ENCODE results near the gene TOR3A.
A peak's percentile ranks its signal among the peaks of the same experiment; 100 is the strongest.
"Not testable (repeated sequence)": the region's sequence is repeated elsewhere in the genome, so short reads cannot be mapped to it uniquely, and the experiment has no call there.

TOR3A gene

GRCh38 chr1:179081687-179082332 lies at the start of gene TOR3A:
Gene TOR3A (plus strand): TSS chr1:179082070. CDS start chr1:179082129, 59 bp downstream.
- DNase-seq, result peak; percentile 9

GRCh38 chr1:179034720-179035119 lies 47.1 kb upstream of the TOR3A start:
- no peak for DNase-seq

- DNase-seq, result no peak
Observed at GRCh38 chr1:179036844-179037465, 44.9 kb upstream of the TOR3A start.

- no peak for DNase-seq
Observed at GRCh38 chr1:179038528-179039281, 43.2 kb upstream of the TOR3A start.

GRCh38 chr1:179039502-179040174 lies 42.2 kb upstream of the TOR3A start:
- not testable (repeated sequence) for DNase-seq

- DNase-seq, result not testable (repeated sequence)
Observed at GRCh38 chr1:179040175-179040551, 41.7 kb upstream of the TOR3A start.

- no peak for DNase-seq
Observed at GRCh38 chr1:179042087-179042486, 39.8 kb upstream of the TOR3A start.

- DNase-seq, result no peak
Observed at GRCh38 chr1:179042700-179043099, 39.2 kb upstream of the TOR3A start.

GRCh38 chr1:179043266-179043665 lies 38.6 kb upstream of the TOR3A start:
- no peak for DNase-seq

GRCh38 chr1:179043907-179044306 lies 38.0 kb upstream of the TOR3A start:
- no peak for DNase-seq

GRCh38 chr1:179046808-179047635 lies 34.8 kb upstream of the TOR3A start:
- DNase-seq, result no peak

- DNase-seq, result no peak
Observed at GRCh38 chr1:179047636-179047997, 34.3 kb upstream of the TOR3A start.

- DNase-seq, result no peak
Observed at GRCh38 chr1:179048339-179049124, 33.3 kb upstream of the TOR3A start.

- no peak for DNase-seq
Observed at GRCh38 chr1:179052776-179053175, 29.1 kb upstream of the TOR3A start.

- DNase-seq, result no peak
Observed at GRCh38 chr1:179053486-179053885, 28.4 kb upstream of the TOR3A start.

- no peak for DNase-seq
Observed at GRCh38 chr1:179055937-179056336, 25.9 kb upstream of the TOR3A start.

GRCh38 chr1:179058487-179059483 lies 23.1 kb upstream of the TOR3A start:
- no peak for DNase-seq

- DNase-seq, result no peak
Observed at GRCh38 chr1:179061360-179062282, 20.2 kb upstream of the TOR3A start.

- no peak for DNase-seq
Observed at GRCh38 chr1:179066471-179066870, 15.4 kb upstream of the TOR3A start.

All from NCI-H2029 treated with DMSO at 0.1 percent for 48 hours (cell line).